Posterior cingulate gyrus (tissue), 11 donors: Measurements from ENCODE around the gene PDE1A.

ENCODE experiments used
- DNase-seq, 10 donors: peaks; one replicate each; pipeline versions ENCODE4 v3.0.0 to v3.0.0-alpha.2; 2020 to 2021; ENCODE audit warnings: mixed read lengths in 3 of 10
- intact Hi-C: fragments of 100-400 bp; cut with DNase I; formaldehyde crosslinking; loops from one replicate; pipeline ENCODE4 v1.15.1; 2023

The PDE1A gene

GRCh38 chr2:182224669-182225068 is 202.2 kb downstream of the PDE1A start:
- intact Hi-C loops, result no loop called here
- DNase-seq, result no peak

GRCh38 chr2:182220998-182221397 is 205.8 kb downstream of the PDE1A start:
- DNase-seq, result no peak
- intact Hi-C loops, result no loop called here

- intact Hi-C loops, result no loop called here
These were observed 206.5 kb downstream of the PDE1A start for GRCh38 chr2:182220335-182220734.

GRCh38 chr2:182210669-182211068 is 216.2 kb downstream of the PDE1A start:
- intact Hi-C loops, result no loop called here
- DNase-seq, result no peak

More at GRCh38 chr2:182220335-182220734, 206.5 kb downstream of the PDE1A start:
- DNase-seq, result no peak

- intact Hi-C loops, result no loop called here
- DNase-seq, result peak in 2 of 10 donors; percentile 41 to 43
These were observed 218.4 kb downstream of the PDE1A start for GRCh38 chr2:182208421-182208820.

GRCh38 chr2:182207049-182207746 is 219.6 kb downstream of the PDE1A start:
- intact Hi-C loops, result no loop called here

GRCh38 chr2:182197529-182197928 is 229.3 kb downstream of the PDE1A start:
- intact Hi-C loops, result no loop called here
- no peak for DNase-seq

More at GRCh38 chr2:182207049-182207746, 219.6 kb downstream of the PDE1A start:
- no peak for DNase-seq

- intact Hi-C loops, result no loop called here
These were observed 233.5 kb downstream of the PDE1A start for GRCh38 chr2:182193291-182193690.

GRCh38 chr2:182191061-182191460 is 235.8 kb downstream of the PDE1A start:
- intact Hi-C loops, result no loop called here
- no peak for DNase-seq

More at GRCh38 chr2:182193291-182193690, 233.5 kb downstream of the PDE1A start:
- DNase-seq, result no peak

GRCh38 chr2:182187130-182187529 is 239.7 kb downstream of the PDE1A start:
- no peak for DNase-seq
- intact Hi-C loops, result loop anchor here (10.0 kb wide), 2 partner anchors 398 to 788 kb away; no protein-coding TSS in a partner anchor

GRCh38 chr2:182186132-182186735 is 240.6 kb downstream of the PDE1A start:
- no peak for DNase-seq
- intact Hi-C loops, result loop anchor here (1.0 to 10.0 kb wide), 3 partner anchors 399 to 789 kb away; no protein-coding TSS in a partner anchor

- intact Hi-C loops, result loop anchor here (10.0 kb wide), 2 partner anchors 402 to 792 kb away; no protein-coding TSS in a partner anchor
- DNase-seq, result no peak
These were observed 244.4 kb downstream of the PDE1A start for GRCh38 chr2:182182436-182182835.

GRCh38 chr2:182181381-182181780 is 245.5 kb downstream of the PDE1A start:
- DNase-seq, result no peak
- intact Hi-C loops, result loop anchor here (10.0 kb wide), 2 partner anchors 403 to 793 kb away; no protein-coding TSS in a partner anchor

- intact Hi-C loops, result no loop called here
These were observed 247.7 kb downstream of the PDE1A start for GRCh38 chr2:182179176-182179575.

GRCh38 chr2:182173944-182174622 is 252.8 kb downstream of the PDE1A start:
- no peak for DNase-seq
- intact Hi-C loops, result no loop called here

More at GRCh38 chr2:182179176-182179575, 247.7 kb downstream of the PDE1A start:
- DNase-seq, result no peak

GRCh38 chr2:182170341-182170740 is 256.5 kb downstream of the PDE1A start:
- intact Hi-C loops, result no loop called here
- no peak for DNase-seq

- no peak for DNase-seq
- intact Hi-C loops, result no loop called here
These were observed 259.0 kb downstream of the PDE1A start for GRCh38 chr2:182167882-182168281.

- no peak for DNase-seq
- intact Hi-C loops, result no loop called here
These were observed 260.0 kb downstream of the PDE1A start for GRCh38 chr2:182166841-182167240.

- intact Hi-C loops, result no loop called here
- DNase-seq, result no peak
These were observed 260.4 kb downstream of the PDE1A start for GRCh38 chr2:182166406-182166805.

GRCh38 chr2:182165202-182165601 is 261.6 kb downstream of the PDE1A start:
- intact Hi-C loops, result no loop called here
- DNase-seq, result no peak

- intact Hi-C loops, result no loop called here
- DNase-seq, result no peak
These were observed 262.1 kb downstream of the PDE1A start for GRCh38 chr2:182164686-182165085.
